Ramos (cell line): ENCODE data around the gene RNFT2.

Experiments used
- in situ Hi-C: fragments of 300-500 bp; cut with MboI; formaldehyde crosslinking; loops from one replicate; pipeline ENCODE4 v1.14.3; 2022; ENCODE audit warnings: low sequenced_read_pairs; ENCODE audit not compliant: unreplicated experiment

Gene RNFT2

GRCh38 chr12:116890330-116890729 is 152.2 kb downstream of the RNFT2 start:
- in situ Hi-C loops, result no loop called here

- in situ Hi-C loops, result no loop called here
Observed at GRCh38 chr12:116891019-116891418, 152.9 kb downstream of the RNFT2 start.

GRCh38 chr12:116892349-116893140 is 154.4 kb downstream of the RNFT2 start:
- in situ Hi-C loops, result no loop called here

- in situ Hi-C loops, result no loop called here
Observed at GRCh38 chr12:116894913-116895312, 156.8 kb downstream of the RNFT2 start.

GRCh38 chr12:116896411-116896924 is 158.4 kb downstream of the RNFT2 start:
- in situ Hi-C loops, result no loop called here

- in situ Hi-C loops, result no loop called here
Observed at GRCh38 chr12:116897476-116897875, 159.4 kb downstream of the RNFT2 start.

GRCh38 chr12:116898669-116899068 is 160.6 kb downstream of the RNFT2 start:
- in situ Hi-C loops, result no loop called here

- in situ Hi-C loops, result no loop called here
Observed at GRCh38 chr12:116901612-116902011, 163.5 kb downstream of the RNFT2 start.
